Frontal cortex (tissue), 4 donors: ENCODE measurements around the gene SFTPA2. TPM values are rescaled to one million over a fixed set of nuclear protein-coding genes. Genes with fewer than 3 reads are reported as not detected.
"Not testable (repeated sequence)": the region's sequence is repeated elsewhere in the genome, so short reads cannot be mapped to it uniquely, and the experiment has no call there.

Experiments
- DNase-seq, 2 donors: peaks; one replicate each; pipeline ENCODE4 v3.0.0; 2012; ENCODE audit warnings: low spot score in 2 of 2
- FAIRE-seq: peaks from 2 replicates; lab custom pipeline; 2012; peaks lifted over from hg19 to GRCh38; lab: Jason Lieb, UNC
- total RNA-seq: library from RNA; depleted of rRNA; stranded (reverse); fragments of >200 nt; gene quantifications from one replicate; pipeline ENCODE4 v1.2.3, GENCODE V29; 2014
- donor health status: control.
- donor health status: control.
- donor health status: control.

The SFTPA2 gene
- total RNA-seq: not detected

DNA sequence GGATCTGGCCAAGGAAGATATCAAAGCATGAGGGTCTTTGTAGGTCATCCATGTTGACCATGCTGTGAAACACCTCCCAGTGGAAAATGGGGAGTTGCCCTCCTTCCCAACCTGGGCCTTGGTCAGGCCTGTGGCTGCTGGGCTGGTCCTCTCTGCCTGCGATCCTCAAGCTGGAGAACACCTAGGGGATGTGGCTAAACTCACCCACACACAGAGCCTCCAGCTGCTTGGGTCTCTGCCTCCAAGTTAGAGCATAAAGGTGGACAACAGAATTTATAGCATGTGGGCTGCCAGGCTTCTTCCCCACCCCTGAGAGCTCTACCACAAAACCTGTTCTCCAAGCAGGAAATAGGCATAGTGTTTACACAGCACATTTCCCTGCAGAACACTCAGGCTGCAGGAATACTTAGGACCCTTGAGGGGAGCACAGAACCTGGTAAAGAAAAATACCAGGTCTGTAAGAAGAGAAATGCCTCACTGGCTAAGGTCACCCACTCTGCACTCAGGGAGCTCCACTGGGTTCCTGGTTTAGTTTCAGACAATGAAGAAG is at the start of gene SFTPA2:
SFTPA2 (minus strand) TSS at position 248 of the 550 bp plus-strand sequence. CDS start 924 bp downstream, outside the sequence.
- DNase-seq (no peak), FAIRE-seq (no peak)

DNA sequence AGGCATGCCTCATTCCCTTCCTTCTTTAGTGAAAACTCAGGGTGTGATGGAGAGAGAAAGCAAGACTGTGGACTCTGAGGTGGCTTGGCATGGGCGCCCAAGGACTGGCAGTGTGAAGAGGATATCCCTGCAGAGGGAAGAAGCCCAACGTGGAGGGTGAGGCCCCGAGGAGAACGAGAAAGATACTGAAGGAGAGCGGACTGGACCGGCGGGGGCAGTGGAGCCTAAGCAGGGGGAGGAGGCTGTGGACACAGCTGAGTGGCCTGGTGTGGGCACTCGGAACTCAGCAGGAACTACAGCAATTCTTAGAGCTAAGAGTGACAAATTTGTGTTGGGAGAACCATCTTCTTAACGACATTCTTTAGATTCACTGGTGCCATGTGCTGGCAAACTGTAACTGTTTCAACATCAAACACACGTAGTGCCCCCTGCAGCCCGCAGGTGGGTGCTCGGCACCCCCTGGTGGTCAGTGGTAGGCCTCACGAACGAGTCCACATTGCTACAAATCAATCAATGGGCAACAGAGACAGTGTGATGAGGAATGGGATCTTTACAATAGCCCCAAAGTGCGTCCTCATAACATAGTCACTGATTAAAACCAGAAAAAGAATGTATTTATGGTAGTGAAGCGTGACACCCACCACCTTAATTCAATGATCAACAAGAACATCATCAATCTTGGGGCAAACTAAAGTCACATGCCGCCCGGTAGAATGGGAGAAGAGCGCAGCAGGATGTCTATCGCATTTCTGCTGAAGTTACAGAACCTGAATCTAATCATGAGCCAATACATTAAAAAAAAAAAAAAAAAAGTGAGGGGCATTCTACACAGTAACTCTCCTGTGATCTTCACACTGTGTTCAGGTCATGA is 48.5 kb upstream of the SFTPA2 start:
- no peak for DNase-seq

DNA sequence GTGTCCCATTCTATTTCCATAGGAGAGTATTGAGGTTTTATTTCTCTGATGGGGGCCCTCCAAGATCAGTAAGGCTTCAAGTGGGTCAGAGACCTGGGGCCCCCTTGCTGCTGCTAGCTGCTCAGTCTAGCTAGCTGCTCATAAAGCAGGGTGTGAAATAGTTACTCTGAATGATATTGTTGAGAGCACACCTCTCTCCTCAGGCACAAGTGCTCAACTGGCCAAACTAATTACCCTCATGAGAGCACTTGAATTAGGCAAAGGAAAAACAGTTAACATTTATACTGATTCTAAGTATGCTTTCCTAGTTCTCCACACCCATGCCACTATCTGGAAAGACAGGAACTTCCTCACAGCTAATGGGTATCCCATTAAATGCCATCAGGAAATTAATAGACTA is 45.1 kb upstream of the SFTPA2 start:
- FAIRE-seq (no peak), DNase-seq (no peak)

More for the DNA sequence above, 48.5 kb upstream of the SFTPA2 start:
- FAIRE-seq: no peak

DNA sequence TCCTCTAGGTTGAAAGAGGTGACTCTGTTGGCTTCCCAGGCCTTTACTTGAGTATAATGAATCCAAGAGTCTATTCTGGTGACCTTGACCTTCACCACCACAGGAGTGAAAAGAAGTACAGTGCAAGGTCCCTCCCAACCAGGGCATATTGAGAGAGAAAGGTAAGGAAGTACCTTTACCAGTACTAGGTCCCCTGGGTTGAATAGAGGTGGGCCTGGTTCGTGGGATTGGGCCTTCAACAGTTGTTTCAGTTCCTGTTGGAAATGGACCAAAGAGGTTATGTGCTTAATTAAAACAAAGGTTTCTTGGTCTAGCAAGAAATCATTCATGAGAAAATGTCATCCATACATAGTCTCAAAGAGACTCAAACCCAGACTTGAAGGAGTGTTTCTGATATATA is 44.1 kb upstream of the SFTPA2 start:
- no peak for DNase-seq
- no peak for FAIRE-seq

DNA sequence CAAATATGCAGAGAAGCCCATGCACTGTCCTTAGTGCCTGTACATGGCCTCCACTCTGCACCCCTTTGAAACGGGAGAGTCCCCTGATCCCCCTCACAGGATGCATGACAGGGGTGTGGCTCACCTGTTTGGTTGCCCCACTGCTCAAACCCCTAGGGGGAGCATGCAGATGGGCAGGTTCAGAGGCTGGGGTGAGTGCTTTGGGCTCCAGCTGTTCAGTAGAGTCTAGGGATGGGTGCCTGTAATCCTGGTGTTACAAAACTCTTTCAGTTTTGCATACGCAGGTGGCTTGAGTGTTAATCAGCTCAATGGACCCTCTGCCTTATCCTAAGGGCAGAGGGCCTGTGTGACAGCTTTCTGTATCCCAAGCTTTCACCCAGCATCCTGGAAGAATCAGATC is 42.7 kb upstream of the SFTPA2 start:
- FAIRE-seq: no peak
- DNase-seq: no peak

DNA sequence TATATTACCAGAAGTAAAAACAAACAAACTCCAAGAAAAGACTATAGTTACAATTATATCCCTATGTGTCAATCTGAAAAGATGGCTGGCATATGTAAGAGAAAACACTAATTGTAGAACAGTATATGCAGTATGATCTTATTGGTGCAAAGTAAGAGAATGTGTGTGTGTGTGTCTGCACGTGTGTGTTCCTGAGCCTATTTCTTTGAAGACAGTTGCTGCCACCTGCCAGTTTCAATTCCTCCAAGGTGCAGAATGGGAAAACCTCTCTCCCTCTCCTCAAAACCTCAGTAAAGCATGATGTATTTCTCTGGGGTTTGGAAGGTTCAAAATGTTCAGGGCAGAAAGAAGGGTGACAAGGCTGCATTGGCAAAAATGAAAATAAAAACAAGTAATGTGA is 41.7 kb upstream of the SFTPA2 start:
- FAIRE-seq: no peak

DNA sequence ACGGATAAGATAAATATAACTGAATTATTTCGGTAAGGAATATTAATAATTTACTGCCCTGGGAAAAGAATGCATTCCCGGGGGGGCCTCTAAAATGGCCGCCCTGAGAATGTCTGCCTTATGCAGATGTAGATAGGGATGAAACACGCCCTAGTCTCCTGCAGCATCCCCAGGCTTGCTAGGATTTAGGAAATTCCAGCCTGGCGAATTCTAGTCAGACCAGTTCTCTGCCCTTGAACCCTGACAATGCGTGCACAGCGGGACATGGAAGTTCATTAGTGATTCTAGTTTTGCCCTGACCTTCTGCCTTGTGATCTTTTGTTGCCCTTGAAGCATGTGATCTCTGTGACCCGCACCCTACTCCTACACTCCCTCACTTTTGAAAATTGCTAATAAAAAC is 39.4 kb upstream of the SFTPA2 start:
- not testable (repeated sequence) for FAIRE-seq, DNase-seq

More for the DNA sequence above, 41.7 kb upstream of the SFTPA2 start:
- no peak for DNase-seq

DNA sequence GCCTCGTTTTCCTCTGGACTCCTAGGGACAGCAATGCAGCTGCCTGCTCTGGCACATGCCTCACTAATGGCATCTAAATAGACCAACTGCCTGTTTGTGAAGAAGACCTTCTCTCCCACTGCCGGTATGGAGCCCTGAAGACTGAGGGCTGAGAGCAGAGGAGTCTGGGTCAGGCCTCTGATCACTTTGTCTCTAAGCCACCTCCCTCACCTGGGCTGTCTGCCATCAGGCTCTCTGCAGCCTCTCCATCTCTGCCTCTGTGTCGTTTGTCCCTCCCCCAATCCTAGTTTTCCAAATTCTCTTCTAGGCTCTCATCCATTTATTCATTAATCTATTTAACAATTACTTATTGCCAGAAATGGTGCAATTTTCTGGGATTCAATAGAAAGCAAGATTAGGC is 35.3 kb upstream of the SFTPA2 start:
- FAIRE-seq (no peak), DNase-seq (no peak)

DNA sequence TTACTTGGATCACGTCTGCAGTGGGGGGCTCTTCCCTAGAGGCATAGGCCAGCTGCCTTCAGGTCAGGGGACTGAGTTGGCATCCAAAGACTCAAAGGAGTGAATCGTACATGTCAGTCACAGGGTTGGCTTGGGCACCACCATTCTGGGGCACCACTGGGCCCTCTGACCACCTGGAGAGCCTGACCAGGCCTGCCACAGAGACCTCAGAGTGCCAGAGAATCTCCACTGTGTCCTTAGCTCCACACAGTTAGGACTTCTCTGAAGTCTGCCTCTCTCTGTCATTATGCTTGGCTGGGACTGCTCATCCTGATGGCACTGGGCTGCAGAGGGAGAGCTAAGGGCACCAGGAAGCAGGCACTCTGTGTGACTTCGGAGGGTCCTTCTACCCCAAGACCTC is 34.4 kb upstream of the SFTPA2 start:
- not testable (repeated sequence) for FAIRE-seq

DNA sequence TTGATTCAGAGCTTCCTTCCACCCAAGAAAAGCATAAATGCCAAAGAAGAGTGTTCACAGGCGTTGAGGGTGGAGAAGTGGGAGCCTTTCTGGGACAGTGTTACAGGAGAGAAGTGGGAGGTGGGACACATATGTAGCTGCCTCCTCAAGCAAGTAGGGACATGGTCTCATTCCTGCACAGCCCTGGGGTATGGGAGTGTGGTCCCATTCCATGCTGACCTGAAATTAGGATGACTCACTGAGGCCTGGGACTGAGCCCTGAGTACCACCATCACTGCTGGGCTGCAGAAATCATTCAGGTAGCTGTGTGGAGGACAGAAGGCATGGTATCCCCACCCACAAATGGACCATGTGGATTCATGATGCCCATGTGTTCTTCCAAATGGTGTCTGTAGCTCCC is 33.2 kb upstream of the SFTPA2 start:
- DNase-seq (no peak), FAIRE-seq (no peak)

More for the DNA sequence above, 34.4 kb upstream of the SFTPA2 start:
- not testable (repeated sequence) for DNase-seq

DNA sequence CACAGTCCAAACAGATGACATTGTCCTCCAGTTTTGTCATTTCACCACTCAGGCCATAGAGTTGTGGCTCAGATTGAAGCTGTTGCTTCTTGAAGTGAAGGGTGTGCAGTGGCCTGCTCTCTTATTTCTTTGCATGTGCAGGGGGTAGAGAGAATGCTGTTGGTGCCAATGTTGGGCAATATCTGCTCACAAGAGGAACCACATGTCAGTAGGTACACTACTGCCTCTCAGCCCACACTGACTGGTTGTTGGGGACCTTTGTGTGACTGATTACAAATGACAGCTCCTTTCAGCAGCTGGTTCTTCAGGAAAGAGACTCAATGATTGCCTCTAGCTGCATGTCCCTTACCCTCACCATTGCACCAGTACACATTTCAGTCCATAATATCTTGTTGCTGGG is 28.6 kb upstream of the SFTPA2 start:
- FAIRE-seq: no peak
- no peak for DNase-seq

DNA sequence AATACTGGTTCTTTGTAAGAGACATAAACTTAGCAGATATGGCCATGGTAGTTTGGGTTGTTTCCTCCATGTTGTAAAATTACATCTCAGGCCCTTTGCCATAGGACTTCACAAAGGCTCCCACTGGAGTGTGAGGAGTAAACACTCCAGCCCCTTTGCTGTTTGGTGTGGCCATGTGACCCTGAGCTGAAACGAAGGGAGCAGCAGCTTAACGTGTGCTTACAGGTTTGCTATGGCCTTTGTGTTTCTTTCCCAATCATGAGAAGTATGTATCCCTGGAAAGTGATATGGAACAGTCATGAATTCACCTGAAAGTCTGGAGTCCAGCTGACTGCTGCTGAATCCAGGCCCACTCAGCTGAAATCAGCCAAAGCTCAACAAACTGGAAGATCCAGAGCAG is 26.7 kb upstream of the SFTPA2 start:
- no peak for FAIRE-seq
- no peak for DNase-seq

DNA sequence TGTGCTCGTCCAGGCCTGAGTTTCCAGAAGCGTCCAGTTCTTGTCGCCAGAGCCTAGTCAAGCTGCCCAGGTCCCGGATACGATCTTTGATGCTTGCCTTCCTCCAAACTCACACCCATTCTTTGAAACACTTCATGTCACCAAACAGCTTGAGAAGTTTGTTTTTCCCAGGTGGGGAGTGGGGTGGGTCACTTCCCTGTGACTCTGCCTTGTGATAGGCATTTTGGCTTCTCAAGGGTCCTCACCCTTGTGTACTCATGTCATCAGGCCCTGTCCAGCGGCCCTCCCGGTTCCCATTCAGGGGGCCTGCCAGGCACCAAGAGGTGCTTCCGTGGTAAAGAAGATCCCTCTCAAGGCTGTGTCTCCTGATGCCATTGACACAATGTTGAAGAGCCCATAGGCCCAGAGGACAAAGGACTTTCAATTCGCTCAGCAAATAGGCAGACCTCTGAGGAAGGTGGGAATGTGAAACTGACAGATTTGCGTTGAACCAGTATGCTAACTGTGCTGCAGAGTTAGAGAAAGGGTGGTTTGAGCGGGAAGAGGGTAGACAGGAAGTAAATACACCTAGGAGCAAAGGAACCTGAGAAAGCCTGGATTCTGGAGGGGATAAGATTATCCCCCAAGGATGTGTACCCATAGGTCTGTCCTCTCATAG is 25.8 kb upstream of the SFTPA2 start:
- DNase-seq (no peak), FAIRE-seq (no peak)

DNA sequence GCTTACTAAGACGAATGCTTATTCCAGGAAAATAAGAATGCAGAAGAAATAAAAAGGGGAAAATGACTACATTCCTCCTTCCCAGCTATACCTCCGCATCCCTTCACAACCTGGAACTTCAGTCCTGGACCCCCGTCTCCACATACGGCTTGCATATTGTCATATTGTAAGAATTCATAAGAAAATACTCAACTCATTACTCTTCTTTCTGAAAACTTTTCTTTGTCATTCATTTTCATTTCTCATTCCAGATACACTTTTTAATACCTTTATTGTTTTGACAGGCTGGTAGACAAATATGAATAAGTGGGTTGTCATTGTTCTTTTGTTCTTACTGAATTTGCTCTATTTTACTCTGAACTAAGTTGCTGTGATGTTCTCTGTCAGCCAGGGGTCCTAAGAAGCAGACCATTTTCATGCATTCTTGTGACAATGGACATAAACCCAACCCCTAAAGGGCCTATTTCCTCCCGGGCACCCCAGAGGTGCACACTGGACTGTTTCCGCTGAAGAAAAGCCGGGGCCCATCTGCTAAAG is 23.3 kb upstream of the SFTPA2 start:
- FAIRE-seq: no peak

DNA sequence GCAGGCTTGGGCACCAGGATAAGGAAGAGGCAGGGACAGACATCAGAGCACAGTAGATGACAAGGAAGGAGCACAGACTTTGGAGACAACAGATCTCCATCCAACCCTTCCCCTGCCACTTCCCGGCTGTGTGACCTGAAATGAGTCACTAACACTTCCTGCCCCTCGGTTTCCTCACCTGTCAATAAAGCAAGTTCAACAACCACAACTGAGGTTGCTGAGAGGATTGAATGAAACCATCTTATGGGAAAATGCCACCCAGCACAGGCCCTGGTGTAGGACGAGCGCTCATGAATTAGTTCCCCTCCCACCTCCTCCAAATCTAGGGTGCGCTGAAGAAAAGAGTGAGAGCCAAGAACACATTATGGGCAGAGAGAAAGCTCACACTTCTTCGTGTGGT is 22.7 kb upstream of the SFTPA2 start:
- DNase-seq, FAIRE-seq: not testable (repeated sequence)

More for the DNA sequence above, 23.3 kb upstream of the SFTPA2 start:
- no peak for DNase-seq

DNA sequence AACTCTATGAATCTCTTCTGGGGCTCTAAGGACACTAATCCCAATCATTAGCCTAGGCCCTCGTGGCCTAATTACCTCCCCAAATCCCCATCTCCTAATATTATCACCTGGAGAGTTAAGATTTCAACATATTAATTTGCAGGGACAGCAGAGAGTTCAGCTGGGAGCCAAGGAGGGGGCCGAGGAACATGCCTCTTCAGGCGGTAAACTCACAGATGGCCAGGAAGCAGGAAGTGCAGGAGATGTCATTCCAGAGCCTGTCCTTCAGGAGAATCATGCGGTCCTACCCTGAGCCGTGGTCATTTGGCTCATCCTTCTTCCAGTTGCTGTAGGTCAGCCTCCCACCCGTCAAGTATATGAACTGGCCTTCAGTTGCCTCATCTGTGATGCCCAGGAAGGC is 21.9 kb upstream of the SFTPA2 start:
- no peak for DNase-seq
- FAIRE-seq: no peak

DNA sequence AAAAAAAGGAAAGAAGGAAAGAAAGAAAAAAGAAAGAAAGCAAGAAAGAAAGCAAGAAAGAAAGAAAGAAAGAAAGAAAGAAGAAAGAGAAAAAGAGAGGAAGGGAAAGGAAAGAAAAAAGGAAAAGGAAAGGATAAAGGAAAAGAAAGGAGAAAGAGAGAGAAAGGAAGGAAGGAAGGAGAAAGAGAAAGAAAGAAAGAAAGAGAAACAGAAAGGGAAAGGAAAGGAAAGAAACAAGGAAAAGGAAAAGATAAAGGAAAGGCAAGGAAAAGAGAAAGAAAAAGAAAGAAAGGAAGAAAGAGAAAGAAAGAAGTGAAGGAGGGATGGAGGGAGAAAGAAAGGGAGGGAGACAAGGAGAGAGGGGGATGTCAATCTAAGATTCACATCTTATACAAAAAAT is 20.8 kb upstream of the SFTPA2 start:
- no peak for FAIRE-seq

DNA sequence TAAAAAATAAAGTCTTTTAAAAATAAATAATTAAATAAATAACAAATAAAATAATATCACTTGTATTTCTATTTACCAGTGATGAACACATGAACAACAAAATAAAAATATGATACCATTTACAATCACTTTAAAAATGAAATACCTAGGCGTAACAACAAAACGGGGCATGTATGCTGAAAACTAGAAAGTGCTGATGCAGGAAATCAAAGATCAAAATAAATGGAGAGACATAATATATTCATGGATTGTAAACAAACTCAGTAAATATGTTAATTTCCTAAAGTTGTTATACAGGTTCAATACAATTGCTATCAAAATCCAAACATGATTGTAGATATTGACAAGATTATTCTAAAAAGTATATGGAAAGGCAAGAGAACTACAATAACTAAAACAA is 19.2 kb upstream of the SFTPA2 start:
- DNase-seq (no peak), FAIRE-seq (peak; percentile 56)

More for the DNA sequence above, 20.8 kb upstream of the SFTPA2 start:
- no peak for DNase-seq

DNA sequence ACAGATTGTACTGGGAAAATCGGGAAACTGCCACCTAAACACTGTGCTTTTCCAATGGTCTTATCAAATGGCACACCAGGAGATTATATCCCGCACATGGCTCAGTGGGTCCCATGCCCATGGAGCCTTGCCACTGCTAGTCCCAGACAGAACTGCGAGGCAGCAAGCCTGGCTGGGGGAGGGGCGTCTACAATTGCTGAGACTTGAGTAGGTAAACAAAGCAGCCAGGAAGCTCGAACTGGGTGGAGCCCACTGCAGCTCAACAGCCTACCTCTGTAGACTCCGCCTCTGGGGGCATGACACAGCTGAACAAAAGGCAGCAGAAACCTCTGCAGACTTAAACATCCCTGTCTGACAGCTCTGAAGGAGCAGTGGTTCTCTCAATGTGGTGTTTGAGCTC is 10.4 kb upstream of the SFTPA2 start:
- DNase-seq, FAIRE-seq: not testable (repeated sequence)

DNA sequence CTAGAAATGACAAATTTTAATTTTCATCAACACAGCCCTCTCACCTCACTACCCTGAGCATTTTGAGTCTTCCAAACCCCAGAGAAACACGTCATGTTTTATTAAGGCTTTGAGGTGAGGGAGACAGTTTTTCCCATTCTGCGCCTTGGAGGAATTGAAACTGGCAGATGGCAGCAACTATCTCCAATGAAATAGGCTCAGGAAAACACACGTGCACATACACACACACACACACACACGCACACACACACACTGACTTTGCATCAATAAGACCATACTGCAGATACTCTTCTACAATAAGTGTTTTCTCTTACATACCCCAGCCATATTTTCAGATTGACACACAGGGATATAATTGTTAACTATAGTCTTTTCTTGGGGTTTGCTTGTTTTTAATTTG is 3.2 kb upstream of the SFTPA2 start:
- DNase-seq (no peak), FAIRE-seq (no peak)
